NCI-H2081 treated with DMSO at 0.1 percent for 48 hours (cell line): ENCODE results near the gene SPTB.

Experiments used
- DNase-seq: peaks from one replicate; lab custom pipeline; 2025; lab: John Stamatoyannopoulos, UW

The SPTB gene

DNA sequence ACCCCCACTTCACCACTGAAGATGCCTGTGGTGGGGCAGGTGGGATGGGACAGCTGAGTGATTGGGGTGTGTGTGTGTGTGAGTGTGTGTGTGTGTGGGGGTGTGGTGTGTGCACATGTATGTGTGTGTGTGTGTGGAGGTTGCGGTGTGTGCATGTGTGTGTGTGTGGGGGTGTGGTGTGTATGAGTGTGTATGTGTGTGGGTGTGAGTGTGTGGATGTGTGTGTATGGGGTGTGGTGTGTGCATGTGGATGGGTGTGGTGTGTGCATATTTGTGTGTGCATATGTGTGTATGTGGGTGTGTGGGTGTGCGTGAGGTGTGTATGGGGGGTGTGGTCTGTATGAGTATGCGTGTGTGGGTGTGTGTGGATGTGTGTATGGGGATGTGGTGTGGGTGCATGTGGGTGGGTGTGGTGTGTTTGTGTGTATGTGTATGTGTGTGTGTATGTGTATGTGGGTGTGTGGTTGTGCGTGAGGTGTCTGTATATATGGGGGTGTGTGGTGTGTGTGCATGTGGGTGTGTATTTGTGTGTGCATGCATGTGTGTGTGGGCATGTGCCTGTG lies 113.9 kb downstream of the SPTB start:
- no peak for DNase-seq

DNA sequence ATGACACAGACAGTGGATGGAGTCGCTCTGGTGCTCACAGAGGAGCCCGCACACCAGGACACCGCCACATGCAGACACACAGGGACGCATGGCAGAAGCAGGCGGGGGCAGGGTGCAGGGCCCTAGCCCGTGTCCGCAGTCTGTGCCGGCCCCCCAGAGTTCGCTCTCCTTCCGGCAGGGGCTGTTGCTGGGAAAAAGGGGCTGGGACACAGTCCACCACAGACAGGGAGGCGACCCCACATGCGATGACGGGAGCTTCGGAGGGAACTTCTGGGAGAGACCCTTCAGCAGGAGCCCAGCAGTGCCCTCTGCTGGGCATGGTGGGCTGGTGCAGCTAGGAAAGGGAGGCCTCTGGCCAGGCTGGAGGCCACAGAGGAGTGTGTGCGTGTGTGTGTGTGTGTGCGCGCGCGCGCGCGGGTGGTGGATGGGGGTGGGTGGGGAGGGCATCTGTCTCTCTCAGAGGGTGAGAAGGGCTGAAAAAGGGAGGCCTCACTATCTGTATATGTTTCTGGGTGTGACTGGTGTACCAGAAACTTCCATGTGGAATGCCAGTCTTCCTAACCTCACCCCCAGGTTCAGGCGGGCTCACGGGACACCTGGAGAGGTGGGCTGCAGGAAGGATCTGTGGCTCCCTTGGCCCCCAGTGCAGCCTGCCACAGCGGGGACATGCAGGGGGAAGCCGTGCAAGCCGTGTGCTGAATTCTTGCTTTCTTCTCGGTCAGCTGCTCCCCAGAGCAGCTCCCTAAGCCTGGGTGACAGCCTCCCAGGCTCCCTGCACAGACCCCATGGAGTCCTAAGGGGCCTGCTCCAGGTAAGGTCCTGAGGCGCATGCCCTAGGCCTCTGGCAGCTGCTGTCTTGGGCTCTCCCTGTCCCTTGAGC lies 114.8 kb downstream of the SPTB start:
- DNase-seq: peak; percentile 51

DNA sequence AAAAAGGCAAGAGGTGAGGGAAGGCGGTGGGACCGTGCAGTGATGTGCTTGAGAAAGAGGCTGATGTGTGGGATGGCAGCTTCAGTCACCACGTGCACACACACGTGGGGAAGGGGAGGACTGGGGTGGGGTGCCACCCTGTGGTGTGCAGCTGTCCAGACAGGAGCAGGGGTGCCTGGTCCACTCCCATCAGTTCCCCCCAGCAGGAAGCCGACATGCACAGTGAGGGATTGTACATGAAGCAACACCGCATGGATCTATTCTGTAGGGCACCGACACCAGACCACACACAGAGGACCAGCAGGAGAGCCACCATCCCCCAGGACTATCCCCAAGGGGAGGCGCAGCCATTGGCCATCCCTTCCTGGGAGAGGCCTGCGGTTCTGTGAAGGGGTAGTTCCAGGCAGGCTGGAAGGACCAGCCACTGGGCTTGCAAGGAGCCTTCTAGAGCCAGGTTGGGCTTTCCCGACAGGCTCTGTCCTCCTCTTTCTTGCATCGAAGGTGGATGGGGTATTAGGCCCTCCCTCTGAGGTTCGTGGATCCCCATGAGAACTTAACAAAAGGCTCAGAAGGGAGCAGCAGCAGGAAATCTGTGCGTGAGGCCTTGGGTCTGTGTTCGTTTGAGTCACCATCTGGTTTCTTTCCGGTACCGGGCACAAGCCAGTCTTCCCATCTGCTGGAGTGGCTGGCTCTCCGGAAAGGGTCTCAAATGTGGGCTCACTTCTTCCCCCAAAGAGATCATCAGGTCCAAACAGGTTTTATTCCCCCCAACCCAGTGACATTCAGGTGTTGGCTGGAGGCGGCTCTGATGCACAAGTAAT lies 115.7 kb downstream of the SPTB start:
- DNase-seq: no peak

DNA sequence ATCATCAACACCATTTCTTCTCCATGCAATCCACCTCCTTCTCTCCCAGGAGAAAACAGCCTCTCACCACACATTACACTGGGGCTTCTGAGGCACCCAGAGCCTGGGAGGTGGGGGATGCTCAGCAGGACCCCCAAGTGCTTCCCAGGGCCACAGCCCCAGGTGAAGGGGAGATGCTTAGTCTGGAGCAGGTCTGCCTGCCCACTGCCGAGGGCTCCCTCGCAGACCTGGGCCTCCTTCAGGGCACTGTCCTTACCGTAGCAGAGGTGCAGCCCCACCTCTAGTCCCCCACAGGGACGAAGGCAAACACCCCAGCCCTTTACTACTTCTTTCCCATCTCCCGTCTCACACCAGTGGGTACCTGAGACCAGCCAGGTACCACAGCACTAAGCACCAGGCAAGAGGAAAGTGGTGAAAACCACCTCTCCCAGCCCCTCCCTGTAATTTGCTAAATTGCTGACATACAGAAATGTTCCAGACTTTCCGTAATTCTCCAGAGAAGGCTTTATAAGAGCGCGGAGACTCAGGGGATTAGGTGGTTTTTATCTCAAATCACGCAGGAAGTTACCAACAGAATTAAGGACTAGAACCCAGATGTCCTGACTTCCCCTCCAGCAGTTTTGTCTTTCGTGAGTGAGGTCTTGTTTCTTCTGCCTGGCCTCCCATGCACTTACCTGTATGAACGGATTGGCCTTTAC lies 116.5 kb downstream of the SPTB start:
- DNase-seq: no peak

DNA sequence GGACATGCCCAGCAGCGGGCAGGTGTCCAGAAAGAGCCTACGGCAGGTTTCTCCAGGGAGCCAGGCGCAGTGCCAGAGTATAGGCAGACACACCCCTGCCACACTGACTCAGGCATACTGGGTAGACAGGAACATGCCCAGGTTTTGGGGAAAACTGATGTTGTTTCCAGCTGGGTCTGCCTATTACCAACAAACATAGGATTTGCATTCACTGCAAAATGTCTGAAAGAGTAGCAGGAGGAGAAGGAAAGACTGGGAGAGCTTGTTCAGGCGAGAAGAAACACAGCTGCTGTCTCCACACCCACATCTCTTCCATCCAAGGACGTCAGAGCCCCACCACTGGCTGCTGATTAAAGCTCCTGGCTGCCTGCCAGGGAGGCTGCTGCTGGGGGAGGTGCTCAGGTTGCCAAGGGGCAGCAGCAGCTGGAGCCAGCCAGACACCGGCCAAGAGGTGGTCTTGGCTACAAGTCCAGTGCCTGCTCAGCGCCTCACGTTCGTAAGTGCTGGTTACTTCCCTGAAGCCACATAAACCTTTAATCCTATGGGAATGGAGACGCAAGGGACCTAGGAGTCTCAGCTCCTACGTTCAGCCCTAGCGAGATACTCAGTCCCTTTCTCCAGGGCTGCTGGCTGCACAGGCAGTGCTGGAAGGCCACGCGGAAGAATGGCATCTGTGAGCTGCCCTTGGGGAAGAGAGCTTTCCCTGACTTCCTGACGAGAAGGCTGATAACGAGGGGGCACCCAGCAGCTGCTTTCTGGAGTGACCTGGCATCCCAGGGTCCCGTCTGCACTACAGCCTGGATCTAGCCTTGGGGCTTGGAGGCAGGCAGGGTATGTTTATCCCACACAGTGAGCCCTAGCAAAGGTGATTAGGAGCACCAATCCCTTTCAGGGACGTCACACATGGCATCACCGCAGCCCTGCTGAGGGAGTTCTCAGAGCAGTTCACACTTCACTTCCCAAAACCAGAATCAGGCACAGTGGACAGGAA lies 117.4 kb downstream of the SPTB start:
- peak; percentile 79 for DNase-seq

DNA sequence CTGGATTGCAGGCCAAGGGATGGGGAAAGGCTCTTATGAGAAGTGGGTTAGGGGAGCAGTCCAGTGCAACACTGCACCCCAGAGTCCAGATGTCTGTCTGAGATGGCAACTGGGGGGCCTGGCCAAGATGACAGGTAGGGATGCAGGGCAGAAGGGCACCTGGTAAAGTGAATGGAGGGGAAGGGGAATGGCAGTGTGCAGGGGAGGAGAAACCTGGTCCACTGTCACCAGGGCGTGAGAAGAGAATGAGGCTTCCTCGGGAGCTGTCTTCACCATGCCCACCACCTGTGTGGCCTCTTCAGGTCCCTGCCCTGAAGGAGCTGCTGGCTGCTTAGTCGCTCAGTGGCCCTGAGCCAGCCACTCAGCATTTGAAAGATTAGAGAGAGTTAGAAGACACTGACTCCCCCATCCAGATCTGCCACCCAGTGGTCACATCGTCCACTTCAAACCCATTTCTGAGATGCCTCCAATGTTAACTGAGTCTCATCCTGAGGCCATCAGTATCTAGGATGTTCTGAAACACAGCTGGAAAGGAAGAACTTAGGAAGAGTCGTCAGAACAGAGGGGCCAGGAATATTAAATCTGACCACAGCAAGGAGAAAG lies 118.2 kb downstream of the SPTB start:
- DNase-seq: no peak

DNA sequence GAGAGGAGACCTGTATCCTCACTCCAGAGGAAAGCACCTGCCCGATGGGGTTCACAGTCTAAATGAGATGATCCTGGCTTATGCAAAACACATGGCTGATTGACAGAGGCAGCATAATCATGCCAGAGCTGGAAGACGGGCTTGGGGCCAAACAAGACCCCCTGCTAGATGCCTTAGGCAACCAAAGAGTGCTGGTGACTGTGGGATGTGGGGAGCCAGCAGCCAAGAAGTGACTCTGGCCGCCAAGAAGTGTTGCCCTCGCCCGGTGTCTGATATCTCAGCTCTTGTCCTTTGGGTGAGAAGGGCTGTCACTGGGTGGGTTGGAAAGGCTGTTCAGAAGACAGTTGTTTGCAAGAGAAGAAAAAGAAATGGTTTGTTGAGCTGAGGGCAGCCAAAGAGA lies 118.8 kb downstream of the SPTB start:
- no peak for DNase-seq

DNA sequence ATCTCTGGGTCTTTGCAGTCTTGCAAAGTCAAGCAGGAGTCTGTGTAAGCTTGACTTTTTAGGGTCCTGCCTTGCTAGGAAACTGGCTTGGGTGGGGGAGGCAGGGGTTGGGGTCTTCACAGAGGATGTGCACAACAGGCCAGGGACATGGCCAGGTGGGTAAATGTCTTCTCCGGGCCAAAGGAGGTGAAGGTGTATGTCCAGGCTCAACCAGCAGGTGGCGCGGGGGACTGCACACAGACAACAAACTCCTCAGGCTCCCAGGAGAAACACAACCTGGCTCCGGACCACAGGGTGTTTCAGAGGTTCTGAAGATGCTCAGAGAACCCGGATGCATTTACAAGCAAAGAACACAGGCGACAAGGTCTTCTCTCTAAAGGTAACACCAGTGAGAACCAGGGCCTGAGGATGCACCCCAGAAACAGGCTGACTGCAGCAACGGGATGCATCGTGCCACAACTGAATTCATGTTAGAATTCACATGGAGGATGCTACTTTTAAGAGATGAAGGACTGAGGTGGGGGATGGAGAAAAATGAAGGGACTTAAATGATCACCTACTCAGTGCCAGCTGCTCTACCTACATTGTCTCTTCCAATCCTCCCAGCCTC lies 119.5 kb downstream of the SPTB start:
- no peak for DNase-seq

DNA sequence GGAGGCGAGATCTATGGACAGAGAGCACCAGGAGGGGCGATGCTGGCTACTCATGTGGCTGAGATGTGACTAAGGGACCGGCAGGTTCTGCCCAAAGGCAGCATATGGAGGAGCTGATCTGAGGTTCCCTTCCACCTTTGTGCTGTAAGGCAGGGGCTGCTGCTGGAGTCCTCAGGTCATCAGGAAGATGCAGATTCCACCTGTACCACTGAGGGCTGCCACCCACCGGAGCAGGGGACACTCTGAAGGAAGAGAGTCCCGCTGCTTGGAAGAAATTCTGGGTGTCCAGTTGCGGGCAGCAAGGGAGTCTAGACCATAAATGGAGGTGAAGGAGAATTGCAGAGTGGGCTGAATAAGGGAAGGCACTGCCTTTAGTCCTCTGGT lies 120.2 kb downstream of the SPTB start:
- no peak for DNase-seq

DNA sequence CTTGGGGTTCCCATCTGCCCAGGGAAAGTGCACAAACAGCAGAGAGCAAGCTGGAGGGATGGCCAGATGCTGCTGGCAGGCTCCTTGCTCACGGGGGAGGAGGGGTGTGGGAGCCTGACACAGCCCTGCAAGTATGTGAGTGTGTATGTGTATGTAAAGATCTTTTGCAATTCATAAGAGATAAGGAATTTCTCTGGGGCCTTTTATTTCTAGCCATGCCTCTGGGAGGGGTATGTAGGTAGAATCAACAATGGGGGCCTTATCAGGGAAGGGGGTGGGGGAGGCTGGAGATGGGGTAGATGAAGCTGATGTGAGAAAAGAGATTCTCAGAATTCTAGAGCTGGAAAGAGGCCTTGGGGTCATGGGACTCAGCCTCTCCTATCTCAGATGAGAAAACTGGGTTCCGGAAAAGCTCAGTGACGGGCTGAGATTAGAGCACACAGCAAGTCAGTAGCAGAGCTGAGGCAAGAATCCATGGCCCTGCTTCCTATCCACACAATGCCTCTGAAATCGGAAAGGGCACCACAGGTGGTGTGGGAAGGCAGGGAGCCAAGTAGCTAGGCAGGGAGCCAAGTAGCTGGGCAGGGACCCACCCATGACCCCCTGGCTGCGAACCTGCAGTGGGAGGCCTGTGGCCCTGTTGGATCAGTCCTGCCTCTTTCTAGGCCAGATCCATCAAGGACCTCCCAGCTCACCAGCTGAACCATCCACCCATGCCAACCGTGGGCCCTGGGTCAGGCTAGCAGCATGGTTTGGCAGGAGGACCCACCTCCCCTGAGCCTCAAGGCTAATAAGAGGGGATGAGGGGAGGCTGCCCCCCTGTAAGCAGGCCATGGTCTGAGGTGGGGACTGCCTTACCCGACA lies 120.8 kb downstream of the SPTB start:
- DNase-seq: no peak

DNA sequence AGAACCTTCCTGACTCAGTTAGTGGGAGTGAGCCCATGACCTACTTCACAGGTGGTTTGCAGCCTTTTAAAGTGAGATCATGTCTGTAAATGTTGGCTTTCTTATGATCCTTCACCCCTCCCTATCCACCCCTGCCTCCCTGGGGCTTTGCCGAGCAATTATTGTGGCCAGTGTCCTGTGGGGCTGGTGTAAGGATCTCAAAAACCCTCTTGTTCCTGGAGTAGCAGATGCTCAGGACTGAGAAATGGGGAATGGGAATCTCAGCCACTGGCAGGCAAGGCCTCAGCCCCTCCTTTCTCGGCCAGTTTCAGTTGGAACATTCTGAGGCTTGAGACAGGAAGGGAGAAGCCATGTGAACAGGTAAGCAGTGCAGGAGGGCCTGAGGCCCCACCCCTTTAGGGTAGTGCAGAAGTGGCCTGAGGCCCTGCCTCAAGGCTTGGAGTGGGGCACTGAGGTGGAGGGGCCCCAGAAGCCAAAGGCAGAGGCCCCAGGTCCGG lies 121.6 kb downstream of the SPTB start:
- DNase-seq: no peak

DNA sequence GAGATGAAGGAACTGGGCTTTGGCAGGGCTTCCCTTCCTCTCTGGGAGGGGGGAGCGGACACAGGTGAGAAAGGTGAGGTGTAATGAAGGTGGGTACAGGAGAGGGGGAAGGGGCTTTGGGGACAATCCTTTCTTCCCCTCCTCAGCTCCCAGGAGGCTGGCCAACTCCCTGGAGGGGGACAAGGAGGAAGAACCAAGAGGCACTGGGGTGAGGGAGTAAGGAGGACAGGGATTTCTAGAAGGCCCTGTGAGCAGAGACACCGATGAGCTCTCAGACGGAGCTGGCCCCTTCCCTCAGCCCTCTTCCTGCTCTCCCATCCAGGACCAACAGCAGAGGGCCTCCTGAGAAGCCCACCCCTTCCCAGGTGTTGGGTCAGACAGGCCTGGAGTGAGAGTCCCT lies 122.1 kb downstream of the SPTB start:
- no peak for DNase-seq

DNA sequence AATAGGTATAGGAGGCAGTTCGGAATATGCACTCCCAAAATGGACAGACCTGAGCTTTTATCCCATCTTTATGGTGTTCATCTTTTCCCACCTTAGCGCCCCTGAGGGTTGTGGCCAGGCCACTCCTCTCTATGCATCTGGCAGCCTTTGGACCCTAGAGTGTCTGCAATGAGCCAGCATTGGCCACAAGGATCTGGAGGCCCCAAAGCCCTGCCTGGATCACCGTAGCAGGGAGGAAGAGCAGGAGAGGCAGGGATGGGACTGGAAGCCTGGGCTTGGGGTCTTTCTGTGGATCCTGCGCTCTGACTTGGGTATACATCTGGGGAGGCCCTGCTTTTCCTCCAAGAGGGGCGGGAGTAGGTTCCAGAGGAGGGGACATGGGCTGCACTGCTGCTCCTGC lies 123.0 kb downstream of the SPTB start:
- DNase-seq: no peak

DNA sequence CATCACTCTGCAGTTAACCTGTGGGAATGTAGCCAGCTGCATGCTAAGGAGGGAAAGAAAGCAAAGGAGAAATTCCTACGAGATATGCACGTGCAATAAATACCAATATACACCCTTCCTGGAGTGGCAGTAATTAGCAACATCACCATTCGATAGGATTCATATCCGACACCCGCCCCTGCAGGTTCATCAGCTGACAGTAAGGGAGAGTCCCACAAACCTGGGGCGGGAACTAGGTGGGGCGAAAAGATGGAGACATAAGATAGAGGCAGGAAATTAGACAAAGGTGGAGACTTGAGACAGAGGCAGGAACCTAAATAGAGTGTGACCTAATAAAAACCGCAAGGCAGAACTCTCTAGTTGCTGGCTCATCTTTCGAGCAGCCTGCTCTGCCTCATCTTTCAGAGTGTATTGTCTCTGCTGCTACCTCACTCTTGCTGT lies 123.9 kb downstream of the SPTB start:
- DNase-seq: no peak

DNA sequence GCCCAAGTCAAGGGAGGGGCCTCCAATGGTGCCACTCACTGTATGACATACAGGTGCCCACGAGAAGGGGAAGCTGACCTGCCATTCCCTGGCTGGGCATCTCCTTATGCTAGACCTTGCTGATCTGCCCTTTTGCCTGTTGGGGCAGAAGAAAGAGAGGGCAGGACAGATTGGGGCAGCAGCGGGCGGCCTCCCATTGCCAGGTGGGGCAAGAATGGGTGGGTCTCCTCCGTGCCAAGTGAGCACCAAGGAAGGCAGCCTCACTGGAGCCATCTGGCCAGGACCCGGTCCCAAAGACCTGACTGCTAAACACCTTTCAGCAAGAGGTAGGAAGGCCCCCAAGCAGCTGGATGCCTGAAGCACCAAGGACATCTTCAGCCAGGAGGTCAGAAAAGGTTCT lies 125.0 kb downstream of the SPTB start:
- DNase-seq: no peak

DNA sequence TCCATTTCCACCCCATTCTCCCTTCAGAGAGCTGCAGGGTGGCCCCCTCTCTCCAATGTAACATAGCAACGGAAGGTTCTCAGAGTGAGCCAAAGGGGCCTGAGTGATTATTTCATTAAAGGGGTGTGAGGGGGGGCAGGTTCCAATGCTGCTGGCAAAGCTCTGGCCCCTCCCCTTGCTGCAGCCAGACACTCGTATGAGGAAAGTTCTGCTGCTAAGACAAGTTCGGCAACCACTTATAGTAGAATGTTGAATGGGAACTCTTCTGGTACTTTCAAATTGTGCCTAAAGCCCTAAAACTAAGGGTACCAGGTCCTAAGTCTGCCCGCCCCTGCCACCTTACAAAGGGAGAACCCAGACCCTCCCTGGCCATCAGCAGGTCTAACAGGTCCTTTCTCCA lies 125.7 kb downstream of the SPTB start:
- DNase-seq: no peak

DNA sequence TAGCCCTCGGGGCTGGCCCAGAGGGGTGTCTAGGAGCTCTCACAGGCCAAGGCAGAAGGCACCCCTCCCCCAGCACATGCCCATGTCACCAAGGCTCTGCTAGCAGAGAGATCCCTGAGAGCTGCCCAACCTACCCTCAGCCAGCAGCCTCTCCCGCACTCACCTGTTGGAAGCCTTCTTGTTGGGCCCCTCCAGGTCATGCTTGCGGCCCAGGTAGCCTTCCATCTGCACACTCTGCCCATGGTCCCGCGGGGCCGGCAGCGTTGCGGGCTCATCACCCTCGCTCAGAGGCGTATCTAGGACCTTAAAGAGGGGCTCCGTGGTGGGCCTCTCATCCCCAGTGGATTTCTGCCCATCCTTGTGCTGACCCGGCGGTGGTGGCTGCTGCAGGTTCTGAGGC lies 126.3 kb downstream of the SPTB start:
- DNase-seq: no peak

DNA sequence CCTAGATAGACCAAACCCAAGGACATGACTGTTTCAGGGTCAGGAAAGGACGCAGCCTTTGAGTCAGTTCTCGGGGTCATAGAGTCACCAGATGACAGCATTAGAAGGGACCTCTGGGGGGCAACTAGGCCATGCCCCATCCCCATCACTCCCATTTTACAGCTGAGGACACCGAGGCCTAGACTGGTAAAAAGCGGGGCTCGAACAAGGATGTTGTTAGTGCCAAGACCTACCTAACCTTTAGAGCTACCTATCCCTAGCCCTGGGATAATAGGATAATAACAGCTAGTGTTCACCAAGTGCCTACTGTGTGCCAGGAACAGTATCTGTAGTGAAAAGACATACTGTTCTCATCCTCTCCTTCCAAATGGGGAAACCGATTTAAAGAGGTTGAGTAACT lies 126.8 kb downstream of the SPTB start:
- no peak for DNase-seq
